CD4-positive, alpha-beta T cell treated with Interleukin-17A for 4 hours (primary cell): ENCODE measurements around the gene BATF2.

ENCODE experiments used
- DNase-seq: peaks from one replicate; pipeline ENCODE4 v3.0.0-alpha.2; 2020; ENCODE audit warnings: mixed read lengths

The BATF2 gene

GRCh38 chr11:64963072-64963631 lies 33.6 kb downstream of the BATF2 start:
- DNase-seq: no peak

GRCh38 chr11:64960719-64961118 lies 36.1 kb downstream of the BATF2 start:
- no peak for DNase-seq

- DNase-seq: no peak
Measured at GRCh38 chr11:64959498-64959897, 37.3 kb downstream of the BATF2 start.

- DNase-seq: no peak
Measured at GRCh38 chr11:64954201-64954600, 42.6 kb downstream of the BATF2 start.

GRCh38 chr11:64951529-64951928 lies 45.2 kb downstream of the BATF2 start:
- no peak for DNase-seq

GRCh38 chr11:64947208-64947814 lies 49.5 kb downstream of the BATF2 start:
- DNase-seq: no peak
